Measurements from ENCODE around the gene VIL1.
A peak's percentile ranks its signal among the peaks of the same experiment; 100 is the strongest.

GRCh38 chr2:218465987-218466633 lies 47.2 kb downstream of the VIL1 start:
- TF ChIP-seq, protein P1, sequence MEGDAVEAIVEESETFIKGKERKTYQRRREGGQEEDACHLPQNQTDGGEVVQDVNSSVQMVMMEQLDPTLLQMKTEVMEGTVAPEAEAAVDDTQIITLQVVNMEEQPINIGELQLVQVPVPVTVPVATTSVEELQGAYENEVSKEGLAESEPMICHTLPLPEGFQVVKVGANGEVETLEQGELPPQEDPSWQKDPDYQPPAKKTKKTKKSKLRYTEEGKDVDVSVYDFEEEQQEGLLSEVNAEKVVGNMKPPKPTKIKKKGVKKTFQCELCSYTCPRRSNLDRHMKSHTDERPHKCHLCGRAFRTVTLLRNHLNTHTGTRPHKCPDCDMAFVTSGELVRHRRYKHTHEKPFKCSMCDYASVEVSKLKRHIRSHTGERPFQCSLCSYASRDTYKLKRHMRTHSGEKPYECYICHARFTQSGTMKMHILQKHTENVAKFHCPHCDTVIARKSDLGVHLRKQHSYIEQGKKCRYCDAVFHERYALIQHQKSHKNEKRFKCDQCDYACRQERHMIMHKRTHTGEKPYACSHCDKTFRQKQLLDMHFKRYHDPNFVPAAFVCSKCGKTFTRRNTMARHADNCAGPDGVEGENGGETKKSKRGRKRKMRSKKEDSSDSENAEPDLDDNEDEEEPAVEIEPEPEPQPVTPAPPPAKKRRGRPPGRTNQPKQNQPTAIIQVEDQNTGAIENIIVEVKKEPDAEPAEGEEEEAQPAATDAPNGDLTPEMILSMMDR (IDR thresholded peaks at IDR 0.05), result peak; percentile 50 to 67 (median 56)
- no peak for TF ChIP-seq POLR2A (IDR thresholded peaks at IDR 0.05)
